RPMI7951 (cell line): Measurements from ENCODE around the gene GPANK1. TPM values are rescaled to one million over a fixed set of nuclear protein-coding genes. Genes with fewer than 3 reads are reported as not detected.

ENCODE experiments used
- DNase-seq: peaks from one replicate; pipeline ENCODE4 v3.0.0-alpha.2; 2012; ENCODE audit warnings: low read depth
- total RNA-seq: library from RNA; depleted of rRNA; stranded (reverse); fragments of >200 nt; shearing (Covaris generic); gene quantifications from 2 replicates; pipeline ENCODE4 v1.2.3, GENCODE V29; 2014

Gene GPANK1
- total RNA-seq, 1 experiment from 2014 or later = 22.5 TPM

DNA sequence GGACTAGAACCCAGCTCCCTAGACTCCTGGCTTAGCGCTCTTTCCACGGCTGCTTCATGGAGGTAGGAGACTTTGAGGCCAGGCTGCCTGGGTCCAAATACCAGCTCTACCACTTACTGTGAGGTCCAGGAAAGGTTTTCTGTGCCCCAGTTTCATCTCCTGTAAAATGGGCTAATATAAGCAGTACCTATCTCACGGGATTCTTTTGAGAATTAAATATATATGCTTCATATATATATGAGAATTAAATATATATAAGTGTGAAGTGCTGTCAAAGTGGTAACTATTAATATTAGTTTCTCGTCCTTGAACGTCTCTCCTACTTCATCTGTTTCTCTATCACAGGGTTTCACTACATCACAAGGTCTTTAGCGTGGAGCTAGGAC is 26.3 kb upstream of the GPANK1 start:
- DNase-seq = no peak

- no peak for DNase-seq
Observed at GRCh38 chr6:31690231-31691077, 25.7 kb upstream of the GPANK1 start.

- DNase-seq = no peak
Observed at GRCh38 chr6:31689249-31690110, 24.7 kb upstream of the GPANK1 start.

DNA sequence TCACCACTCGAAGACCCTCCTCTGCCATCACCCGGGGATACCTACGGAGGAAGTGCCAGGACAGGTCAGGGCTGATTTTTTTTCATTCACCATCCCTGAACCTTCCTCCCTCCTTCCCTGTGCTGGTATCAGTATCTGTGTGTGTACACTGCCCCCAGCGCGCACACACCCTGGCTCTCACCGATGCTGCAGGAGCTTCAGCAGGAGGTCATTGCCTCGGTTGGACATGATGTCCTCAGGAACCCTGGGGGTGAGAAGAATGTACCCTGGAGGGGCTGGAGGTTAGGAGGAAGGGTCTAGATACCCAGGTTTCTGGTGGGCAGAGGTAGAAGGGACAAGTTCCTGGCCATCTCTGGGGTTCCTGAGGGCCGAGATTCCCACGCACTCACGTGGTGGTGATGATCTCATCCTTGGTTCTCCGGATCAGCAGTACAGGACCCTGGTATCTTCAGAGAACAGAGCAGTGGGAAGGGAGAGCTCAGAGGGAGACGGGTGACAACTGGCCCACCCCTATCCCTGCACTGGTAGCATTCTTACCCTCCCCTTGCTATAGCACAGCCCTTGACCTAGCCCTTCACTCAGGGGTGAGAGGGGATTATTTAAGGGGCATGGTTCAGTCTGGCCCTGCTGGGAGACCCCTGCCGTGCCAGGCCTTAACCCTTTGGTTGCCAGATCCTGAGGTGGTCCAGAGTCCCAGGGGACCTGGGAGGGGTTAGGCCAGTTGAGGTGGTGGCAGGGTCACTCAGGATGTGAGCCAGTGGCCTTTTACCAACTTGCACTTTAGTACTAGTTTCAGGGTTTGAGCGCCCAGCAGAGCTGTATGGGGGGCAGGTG is 23.3 kb upstream of the GPANK1 start:
- DNase-seq = no peak

- DNase-seq = no peak
Observed at GRCh38 chr6:31687321-31687720, 22.5 kb upstream of the GPANK1 start.

DNA sequence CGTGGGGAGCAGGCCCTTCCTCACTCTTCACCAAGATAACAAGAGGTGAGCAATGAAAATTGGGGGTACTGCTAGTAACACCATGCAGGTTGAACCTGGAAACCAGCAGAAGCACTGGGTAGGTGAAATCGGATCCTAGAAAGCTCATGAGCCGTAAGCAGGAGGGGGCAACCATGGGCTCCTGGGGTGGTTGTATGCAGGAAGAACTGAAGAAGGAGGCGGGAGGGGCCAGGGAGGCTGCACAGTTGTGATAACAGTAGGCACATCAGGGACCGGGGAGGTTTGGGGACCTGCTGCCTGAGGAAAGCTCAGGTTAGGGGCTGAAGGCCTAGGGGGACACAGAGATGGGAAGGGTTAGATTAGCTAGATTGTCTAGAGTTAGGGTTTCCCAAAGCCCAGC is 21.7 kb upstream of the GPANK1 start:
- no peak for DNase-seq

DNA sequence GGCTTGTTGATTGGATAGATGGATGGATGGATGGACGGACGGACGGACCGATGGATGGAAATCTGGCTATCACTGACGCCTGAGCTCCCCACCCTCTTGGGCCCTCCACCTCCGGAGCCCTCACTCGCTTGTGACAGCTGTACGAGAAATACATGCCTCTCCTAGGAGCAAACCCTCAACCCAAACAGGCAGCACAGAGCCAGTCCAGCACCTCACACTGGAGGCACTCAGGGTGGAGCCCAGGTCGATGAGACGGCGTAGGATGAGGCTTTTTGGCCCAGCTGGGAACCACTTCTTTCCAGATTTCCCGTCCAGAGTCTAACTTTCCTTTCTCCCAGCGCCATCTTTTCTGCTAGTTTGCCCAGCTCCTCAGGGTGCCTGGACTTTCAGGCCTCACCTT is 18.8 kb upstream of the GPANK1 start:
- no peak for DNase-seq

GRCh38 chr6:31681135-31681671 is 16.4 kb upstream of the GPANK1 start:
- peak; percentile 53 for DNase-seq

DNA sequence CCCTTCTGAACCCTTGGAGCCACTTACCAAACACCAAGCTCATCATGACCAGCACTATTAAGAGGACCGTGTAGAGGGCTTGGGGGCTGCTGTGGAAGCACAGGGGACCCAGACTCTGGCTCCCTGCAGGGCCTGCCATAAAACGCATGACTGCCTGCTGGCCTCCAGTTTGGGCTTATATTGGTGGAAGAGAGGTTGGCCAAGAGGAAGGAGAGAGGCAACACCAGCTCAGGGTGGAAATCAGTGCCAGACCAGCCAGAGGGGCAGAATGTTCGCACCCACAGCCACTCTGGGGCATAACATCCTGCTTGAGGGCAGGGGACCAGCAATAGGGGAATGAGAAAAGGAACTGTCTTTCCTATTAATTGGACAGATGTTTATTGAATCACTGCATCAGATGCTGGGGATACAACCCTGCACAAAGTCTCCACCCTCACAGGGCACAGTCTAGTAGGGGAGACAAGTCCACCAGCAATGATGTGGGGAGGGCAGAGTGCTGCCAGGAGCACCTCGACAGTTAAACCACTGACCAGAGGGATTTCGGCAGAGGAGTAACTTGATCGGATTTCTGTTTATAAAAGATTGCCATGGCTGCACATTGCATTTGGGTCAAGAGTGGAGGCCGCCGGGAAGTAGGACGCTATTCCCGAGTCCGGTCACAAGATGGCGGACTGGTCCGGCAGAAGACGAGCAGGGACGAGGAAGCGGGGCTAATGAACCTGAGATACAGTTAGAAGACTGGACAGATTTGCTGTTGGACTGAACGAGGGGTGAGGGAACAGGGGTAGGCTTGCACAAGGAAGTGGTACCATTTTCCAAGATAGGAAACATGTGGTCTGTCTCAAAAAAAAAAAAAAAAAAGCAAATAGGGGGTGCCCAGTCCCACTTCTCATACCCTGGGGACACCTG is 15.7 kb upstream of the GPANK1 start, which contains the start of gene LY6G5C:
Gene LY6G5C (minus strand): TSS at position 842 of the 909 bp plus-strand sequence. CDS start 694 bp downstream, at position 148.
- peak; percentile 84 for DNase-seq

DNA sequence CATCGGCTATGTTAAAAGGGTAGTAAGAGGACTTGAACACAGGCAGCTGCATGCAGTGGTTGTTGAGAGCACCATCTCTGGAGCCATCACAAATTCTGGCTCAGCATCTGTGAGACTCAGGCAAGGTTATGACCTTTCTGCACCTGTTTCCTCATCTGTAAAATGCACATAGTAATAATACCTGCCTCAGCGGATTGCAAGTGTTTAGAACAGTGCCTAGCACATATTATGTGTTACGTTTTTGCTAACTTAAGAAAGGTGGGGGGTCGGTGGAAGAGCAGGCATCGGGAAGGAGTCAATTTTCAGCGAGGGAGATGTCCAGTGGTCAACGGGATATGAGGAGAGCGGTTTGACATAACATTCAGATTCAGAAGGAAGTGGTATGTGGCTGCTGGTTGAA is 13.2 kb upstream of the GPANK1 start:
- DNase-seq = no peak

DNA sequence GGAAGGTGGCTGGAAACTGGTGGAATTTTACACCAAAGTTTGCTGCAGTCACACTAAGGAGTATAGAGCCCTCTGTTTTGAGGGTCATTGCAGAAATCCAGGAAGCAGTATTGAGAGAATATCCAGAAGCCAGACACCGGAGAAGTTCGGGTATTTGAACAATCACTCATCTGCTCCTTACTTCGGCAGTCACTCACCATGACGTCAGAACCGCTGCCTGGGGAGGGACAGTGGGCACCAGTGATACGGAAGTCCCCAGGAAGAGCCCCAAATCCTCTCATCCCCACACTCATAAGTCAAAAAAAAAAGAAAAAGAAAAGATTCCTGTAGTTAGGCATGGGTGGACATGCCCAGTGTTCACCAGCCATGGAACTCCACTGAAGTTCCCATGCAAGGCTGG is 12.1 kb upstream of the GPANK1 start:
- DNase-seq = no peak

DNA sequence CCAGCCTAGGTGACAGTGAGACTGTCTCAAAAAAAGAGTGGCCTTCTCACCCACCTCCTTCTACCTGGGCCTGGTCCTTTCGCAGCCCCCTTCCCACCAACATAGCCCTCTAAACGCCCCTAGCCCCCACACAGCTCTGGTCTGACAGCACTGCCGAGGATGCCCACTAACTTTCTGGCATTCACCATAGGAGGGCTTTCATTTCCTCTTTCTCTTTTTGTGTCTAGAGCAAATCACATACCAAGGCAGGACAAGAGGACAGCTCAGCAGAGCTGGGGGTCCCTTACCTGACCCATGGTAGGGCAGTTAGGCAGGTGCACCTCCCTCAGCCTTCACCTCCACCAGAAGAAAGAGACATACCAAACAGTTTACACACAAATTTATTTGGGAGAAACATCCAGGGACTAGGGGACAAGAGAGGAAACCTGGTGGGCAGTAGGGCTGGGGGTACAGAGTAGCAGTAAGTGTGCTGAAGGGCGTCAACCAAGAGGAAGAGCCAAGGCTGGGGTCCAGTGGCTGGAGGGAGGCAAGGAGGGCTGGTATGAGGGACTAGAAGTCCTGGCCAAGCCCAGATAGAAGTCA is 11.6 kb upstream of the GPANK1 start:
- DNase-seq = no peak

DNA sequence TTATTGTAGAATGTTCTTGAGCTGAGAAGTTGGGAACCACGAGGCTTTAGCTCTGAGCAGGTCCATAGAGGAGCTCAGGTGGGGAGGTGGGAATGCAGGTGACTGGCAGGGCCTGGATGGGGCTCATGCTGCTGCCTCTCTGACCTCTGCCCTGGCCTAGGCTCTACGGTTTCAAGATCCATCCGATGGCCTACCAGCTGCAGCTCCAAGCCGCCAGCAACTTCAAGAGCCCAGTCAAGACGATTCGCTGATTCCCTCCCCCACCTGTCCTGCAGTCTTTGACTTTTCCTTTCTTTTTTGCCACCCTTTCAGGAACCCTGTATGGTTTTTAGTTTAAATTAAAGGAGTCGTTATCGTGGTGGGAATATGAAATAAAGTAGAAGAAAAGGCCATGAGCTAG is 4.9 kb upstream of the GPANK1 start, which contains the start of gene LY6G5B:
Gene LY6G5B (plus strand): TSS at position 301 of the 400 bp plus-strand sequence. CDS start 975 bp downstream, outside the sequence.
- DNase-seq = no peak

- no peak for DNase-seq
Observed at GRCh38 chr6:31666337-31666965, 1.7 kb upstream of the GPANK1 start.

DNA sequence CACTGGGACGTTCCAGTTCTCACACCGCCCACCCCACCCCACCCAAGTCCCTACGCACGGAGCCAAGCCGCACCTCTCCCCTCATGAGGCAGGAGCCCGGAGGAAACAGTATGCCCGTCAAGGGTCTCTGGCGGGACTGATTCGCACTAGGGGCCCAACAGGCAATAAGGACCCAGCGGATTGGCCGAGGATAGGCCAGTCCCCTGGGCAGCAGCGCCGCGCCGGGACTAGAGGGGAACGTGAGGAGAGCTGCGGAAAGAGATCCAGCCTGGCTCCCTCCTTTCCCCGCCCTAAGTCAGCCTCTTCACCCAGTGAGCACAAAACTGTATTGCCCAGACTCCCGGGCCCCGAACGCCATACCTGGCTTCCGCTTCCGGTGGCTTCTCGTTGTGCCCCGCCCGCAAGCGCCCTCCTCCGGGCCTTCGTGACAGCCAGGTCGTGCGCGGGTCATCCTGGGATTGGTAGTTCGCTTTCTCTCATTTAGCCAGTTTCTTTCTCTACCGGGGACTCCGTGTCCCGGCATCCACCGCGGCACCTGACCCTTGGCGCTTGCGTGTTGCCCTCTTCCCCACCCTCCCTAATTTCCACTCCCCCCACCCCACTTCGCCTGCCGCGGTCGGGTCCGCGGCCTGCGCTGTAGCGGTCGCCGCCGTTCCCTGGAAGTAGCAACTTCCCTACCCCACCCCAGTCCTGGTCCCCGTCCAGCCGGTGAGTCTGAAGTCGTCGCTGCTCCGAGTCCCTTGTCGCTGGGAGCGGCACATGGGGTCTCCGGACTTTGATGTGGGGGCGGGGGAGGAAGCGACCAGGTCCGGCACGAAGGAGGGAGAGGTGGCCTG is 922 bp upstream of the GPANK1 start, which contains the start of gene CSNK2B:
Gene CSNK2B (plus strand): TSS at position 580 of the 836 bp plus-strand sequence. CDS start 752 bp downstream, outside the sequence.
- DNase-seq = peak; percentile 97

- peak; percentile 93 for DNase-seq
Observed at GRCh38 chr6:31663961-31664789, 622 bp downstream of the GPANK1 start.
